ENCODE results near the gene GPATCH2L. TPM values are rescaled to one million over a fixed set of nuclear protein-coding genes. Genes with fewer than 3 reads are reported as not detected.

GPATCH2L gene
- total RNA-seq, 1 donor from 2014 or later: 40.3 TPM

GRCh38 chr14:76252471-76252870 lies 100.7 kb downstream of the GPATCH2L start:
- Histone ChIP-seq H3K27ac (no peak overlapping the region), H3K36me3 (no peaks in the 10 kb centered on the region), H3K4me3 (no peak overlapping the region), H3K27me3 (no peaks in the 10 kb centered on the region), H3K9me3 (no peaks in the 10 kb centered on the region), H3K4me1 (no peaks in the 10 kb centered on the region)
- intact Hi-C loops (cut with DNase I): no loop called here
- no peak for TF ChIP-seq CTCF (IDR thresholded peaks at IDR 0.05)
- DNase-seq (ENCODE audit: low spot score in 2 of 2): no peak

GRCh38 chr14:76253111-76253510 lies 101.4 kb downstream of the GPATCH2L start:
- Histone ChIP-seq H3K9me3 (no peaks in the 10 kb centered on the region), H3K36me3 (no peaks in the 10 kb centered on the region), H3K27me3 (no peaks in the 10 kb centered on the region), H3K4me3 (no peak overlapping the region), H3K27ac (no peak overlapping the region), H3K4me1 (no peaks in the 10 kb centered on the region)
- intact Hi-C loops (cut with DNase I): no loop called here
- TF ChIP-seq CTCF (IDR thresholded peaks at IDR 0.05): no peak
- DNase-seq (ENCODE audit: low spot score in 2 of 2): no peak

- intact Hi-C loops (cut with DNase I): no loop called here
- H3K4me1 ChIP-seq: no peaks in the 10 kb centered on the region
- TF ChIP-seq CTCF (IDR thresholded peaks at IDR 0.05): no peak
- H3K36me3 ChIP-seq: no peaks in the 10 kb centered on the region
- H3K4me3 ChIP-seq: no peak overlapping the region
- no peak for DNase-seq (ENCODE audit: low spot score in 2 of 2)
- H3K27me3 ChIP-seq: no peaks in the 10 kb centered on the region
- H3K9me3 ChIP-seq: no peaks in the 10 kb centered on the region
- no peak overlapping the region for H3K27ac ChIP-seq
Measured at GRCh38 chr14:76256545-76256944, 104.8 kb downstream of the GPATCH2L start.

DNA sequence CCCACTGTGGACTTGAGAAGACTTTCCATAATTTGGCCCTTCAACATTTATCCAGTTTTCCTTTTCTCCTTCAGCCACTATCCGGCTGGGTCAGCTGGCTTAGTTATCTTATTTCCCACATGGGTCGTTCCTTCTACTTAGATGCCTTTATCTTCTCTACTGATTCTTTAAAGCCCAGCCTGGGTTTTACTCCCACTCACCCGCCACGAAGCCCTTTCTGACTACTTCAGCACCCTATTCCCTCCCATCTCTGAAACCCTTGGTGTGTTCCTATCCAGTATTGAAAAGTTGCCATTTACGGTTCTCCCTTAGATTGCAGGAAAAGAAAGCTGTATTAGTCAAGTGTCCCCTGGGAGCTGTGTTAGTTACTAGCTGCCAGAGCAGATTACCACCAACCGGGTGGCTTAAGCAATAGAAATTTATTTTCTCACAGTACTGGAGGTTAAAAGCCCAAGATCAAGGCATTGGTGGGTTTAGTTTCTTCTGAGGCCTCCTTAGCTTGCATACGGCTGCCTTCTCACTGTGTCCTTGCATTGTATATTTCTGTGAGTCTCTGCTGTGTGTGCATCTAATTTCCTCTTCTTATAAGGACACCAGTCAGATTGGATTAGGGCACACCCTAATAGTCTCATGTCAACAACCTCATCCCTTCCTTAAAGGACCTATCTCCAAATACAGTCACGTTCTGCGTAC lies 105.5 kb downstream of the GPATCH2L start:
- no peaks in the 10 kb centered on the region for H3K4me1 ChIP-seq
- intact Hi-C loops (cut with DNase I): no loop called here
- no peak for TF ChIP-seq CTCF (IDR thresholded peaks at IDR 0.05)
- H3K9me3 ChIP-seq: no peaks in the 10 kb centered on the region
- no peak for DNase-seq (ENCODE audit: low spot score in 2 of 2)
- no peak overlapping the region for H3K4me3 ChIP-seq
- H3K36me3 ChIP-seq: no peaks in the 10 kb centered on the region
- no peaks in the 10 kb centered on the region for H3K27me3 ChIP-seq
- no peak overlapping the region for H3K27ac ChIP-seq

DNA sequence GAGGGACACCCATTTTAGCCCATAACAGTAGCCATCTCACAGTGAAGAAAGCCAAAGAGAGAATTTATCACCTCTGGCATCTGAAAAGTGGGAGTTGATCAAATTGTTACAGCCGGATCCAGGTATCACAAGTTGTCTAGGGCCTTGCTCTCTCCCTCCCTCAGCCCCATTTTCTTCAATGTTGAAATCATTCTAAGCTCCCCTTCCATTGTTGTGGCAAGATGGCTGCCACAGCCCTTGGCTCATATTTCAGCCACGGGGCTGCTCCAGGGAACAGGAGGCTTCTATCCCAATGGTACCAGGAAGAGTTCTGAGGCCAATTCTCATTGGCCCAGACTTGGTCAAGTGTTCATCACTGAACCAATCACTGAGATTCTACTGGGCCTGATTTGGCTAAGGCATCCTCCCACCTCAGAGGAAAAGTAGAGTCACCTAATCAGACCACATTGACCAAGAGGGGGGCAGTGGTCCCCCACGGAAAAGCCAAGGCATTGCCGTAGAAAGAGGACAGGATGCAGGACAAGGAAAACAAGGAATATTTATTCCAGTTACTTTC lies 106.2 kb downstream of the GPATCH2L start:
- Histone ChIP-seq H3K4me1 (no peaks in the 10 kb centered on the region), H3K9me3 (no peaks in the 10 kb centered on the region), H3K27me3 (no peaks in the 10 kb centered on the region), H3K27ac (no peak overlapping the region), H3K36me3 (no peaks in the 10 kb centered on the region), H3K4me3 (no peak overlapping the region)
- intact Hi-C loops (cut with DNase I): no loop called here
- no peak for DNase-seq (ENCODE audit: low spot score in 2 of 2)
- TF ChIP-seq CTCF (IDR thresholded peaks at IDR 0.05): no peak

Data from ascending aorta (tissue), 2 donors.